Heart left ventricle (tissue), 16 donors: ENCODE results near the gene SIGLEC5. TPM values are rescaled to one million over a fixed set of nuclear protein-coding genes. Genes with fewer than 3 reads are reported as not detected.

ENCODE experiments used
- ATAC-seq, 4 donors: fragments of 200-7000 bp; cut with Tn5 transposase; one replicate each; pipeline ENCODE4 v1.9.1; 2020 to 2022; ENCODE audit warnings: moderate library complexity in 4 of 4, mild to moderate bottlenecking in 3 of 4, moderate number of reproducible peaks in 1 of 4
- DNase-seq, 5 donors: peaks; one replicate each; pipeline ENCODE4 v3.0.0-alpha.2; 2020
- H3K27ac ChIP-seq, 12 donors: fragments of 200-600 bp; sonication (generic) in 4 of 12; one replicate each; pipeline versions ENCODE4 v1.5.0 to v1.8.0; 2016 to 2022; ENCODE audit warnings: mild to moderate bottlenecking in 2 of 12
- H3K27me3 ChIP-seq, 9 donors: fragments of 200-600 bp; sonication (generic) in 2 of 9; one replicate each; pipeline versions ENCODE4 v1.5.1 to v1.8.0; 2016 to 2022; ENCODE audit warnings: mild to moderate bottlenecking in 3 of 9
- H3K36me3 ChIP-seq, 9 donors: fragments of 200-600 bp; sonication (generic) in 2 of 9; one replicate each; pipeline versions ENCODE4 v1.5.0 to v1.8.0; 2018 to 2022; ENCODE audit warnings: mild to moderate bottlenecking in 2 of 9
- H3K4me1 ChIP-seq, 12 donors: fragments of 200-600 bp; sonication (generic) in 4 of 12; one replicate each; pipeline versions ENCODE4 v1.5.0 to v1.8.0; 2016 to 2022; ENCODE audit warnings: mild to moderate bottlenecking in 3 of 12
- H3K4me3 ChIP-seq, 12 donors: fragments of 200-600 bp; sonication (generic) in 4 of 12; one replicate each; pipeline versions ENCODE4 v1.5.0 to v1.8.0; 2017 to 2022; ENCODE audit warnings: mild to moderate bottlenecking in 9 of 12, moderate library complexity in 4 of 12
- H3K9me3 ChIP-seq, 12 donors: fragments of 200-600 bp; sonication (generic) in 4 of 12; one replicate each; pipeline versions ENCODE4 v1.5.0 to v1.8.0; 2016 to 2022; ENCODE audit warnings: mild to moderate bottlenecking in 1 of 12
- CTCF ChIP-seq, 12 donors: fragments of 200-600 bp; sonication (generic) in 4 of 12; IDR thresholded peaks; one replicate each; pipeline versions ENCODE4 v1.5.0 to v1.8.0; 2018 to 2022; ENCODE audit warnings: antibody characterized with exemption in 12 of 12, mild to moderate bottlenecking in 5 of 12
- POLR2A ChIP-seq, 2 donors: fragments of 450-650 bp; IDR thresholded peaks; one replicate each; pipeline ENCODE4 v1.6.1; 2017; ENCODE audit warnings: antibody characterized with exemption in 2 of 2, mild to moderate bottlenecking in 2 of 2, moderate library complexity in 2 of 2
- WGBS, 4 donors: extraction: QIAGEN DNeasy Blood & Tissue Kit in 2 of 4; methylation state at CpG; one replicate each; pipeline versions ENCODE4 v1.1.5 to v1.1.7; 2013 to 2018; 5-methylcytosine and 5-hydroxymethylcytosine counted together
- intact Hi-C, 10 donors: fragments of 100-400 bp; cut with DNase I; formaldehyde crosslinking; loops; one replicate each; pipeline versions ENCODE4 v1.11.1 to v1.14.2; 2022
- polyA plus RNA-seq, 2 donors: library from polyadenylated mRNA; stranded (reverse); fragments of 200-250 nt; gene quantifications; one replicate each; pipeline ENCODE4 v1.2.3, GENCODE V29; 2013
- total RNA-seq, 9 donors: library from RNA; depleted of rRNA in 2 of 9; stranded (reverse); fragments of >200 nt in 2 of 9; fragmentation: NEBNext Ultra II Directional in 3 of 9; extraction: Animal tissue kit (Norgen Biotek cat#: 25700) in 3 of 9; gene quantifications; one replicate each; pipeline versions ENCODE4 v1.1.0 to v1.2.4, GENCODE V29; 2016 to 2023
- donor health status: ischemic (EF 13 %, LVEDD 7.1; RV severe dilation, severe dysfunction).
- donor health status: healthy with polysubstance abuse.
- donor health status: DM: no; HTN: yes; CAD: no.
- donor health status: DM: no; HTN: no; CAD: no.
- donor health status: ischemic (EF 25% LVEDD 6.9; RV normal size, moderate dysfunction).
- donor health status: ischemic (EF 25% LVEDD 5.7; RV mildly dilated, moderate dysfunction).
- donor health status: healthy.
- donor health status: DM: yes; HTN: yes; CAD: no.
- donor health status: ischemic (EF 35%, LVEDD 5.7; RV mildly dilated, moderate dysfunction).
- donor health status: nonischemic (EF 11% LVEDD 7.7; RV severe dilation, severe dysfunction).
- donor health status: DM: yes; HTN: yes; CAD: no.
- donor health status: PGD.
- donor health status: ischemic (EF 29% LVEDD 5.4; RV normal size, mild dysfunction).
- donor health status: nonischemic (EF 23%, LVEDD 6.1; RV moderate dilation, normal function).

The SIGLEC5 gene
- total and polyA plus RNA-seq, 11 donors, result 0.15 to 1.3 (median 0.22) TPM; not detected in 5

- intact Hi-C loops, result loop anchor here in 1 of 10 donors (10.0 kb wide), 1 partner anchor 475 kb away; no protein-coding TSS in a partner anchor
- Histone ChIP-seq H3K9me3 (peaks cover 0 to 30% (median 15%) of the 10 kb centered on the region in 12 donors), H3K4me1 (peaks cover 0 to 11% (median 8%) of the 10 kb centered on the region in 12 donors), H3K27ac (no peak overlapping the region), H3K4me3 (no peak overlapping the region), H3K36me3 (peaks cover 4 to 37% (median 29%) of the 10 kb centered on the region in 9 donors), H3K27me3 (no peaks in the 10 kb centered on the region)
- TF ChIP-seq CTCF (IDR thresholded peaks at IDR 0.05) (no peak), POLR2A (IDR thresholded peaks at IDR 0.05) (no peak)
- 97 to 99% (median 99%) methylated on average over 2 of the region's 2 CpGs for WGBS, 4 donors
- DNase-seq (no peak), ATAC-seq (no peak)
These were observed 40.7 kb downstream of the SIGLEC5 start for GRCh38 chr19:51589511-51589910.

GRCh38 chr19:51587264-51588191 is 42.7 kb downstream of the SIGLEC5 start:
- peaks cover 0 to 30% (median 15%) of the 10 kb centered on the region in 12 donors for H3K9me3 ChIP-seq
- TF ChIP-seq POLR2A (IDR thresholded peaks at IDR 0.05), result no peak
- TF ChIP-seq CTCF (IDR thresholded peaks at IDR 0.05), result no peak
- no peak overlapping the region for H3K4me3 ChIP-seq
- no peaks in the 10 kb centered on the region for H3K4me1 ChIP-seq
- H3K27me3 ChIP-seq, result no peaks in the 10 kb centered on the region
- ATAC-seq (no peak), DNase-seq (no peak)
- H3K36me3 ChIP-seq, result peaks cover 8 to 57% (median 48%) of the 10 kb centered on the region in 9 donors
- intact Hi-C loops, result loop anchor here in 1 of 10 donors (10.0 kb wide), 1 partner anchor 473 kb away; no protein-coding TSS in a partner anchor
- WGBS, 4 donors, result 97 to 99% (median 98%) methylated on average over 9 of the region's 9 CpGs
- no peak overlapping the region for H3K27ac ChIP-seq

GRCh38 chr19:51586799-51587198 is 43.4 kb downstream of the SIGLEC5 start:
- Histone ChIP-seq H3K27ac (no peak overlapping the region), H3K27me3 (no peaks in the 10 kb centered on the region), H3K4me1 (no peaks in the 10 kb centered on the region), H3K36me3 (peaks cover 8 to 64% (median 56%) of the 10 kb centered on the region in 9 donors), H3K9me3 (peaks cover 0 to 30% (median 15%) of the 10 kb centered on the region in 12 donors), H3K4me3 (no peak overlapping the region)
- WGBS, 4 donors, result 95 to 98% (median 97%) methylated on average over 4 of the region's 4 CpGs
- intact Hi-C loops, result loop anchor here in 1 of 10 donors (10.0 kb wide), 1 partner anchor 472 kb away; no protein-coding TSS in a partner anchor
- DNase-seq, result no peak
- no peak for ATAC-seq
- TF ChIP-seq POLR2A (IDR thresholded peaks at IDR 0.05), result no peak
- TF ChIP-seq CTCF (IDR thresholded peaks at IDR 0.05), result no peak

- H3K27me3 ChIP-seq, result no peaks in the 10 kb centered on the region
- intact Hi-C loops, result loop anchor here in 1 of 10 donors (10.0 kb wide), 1 partner anchor 471 kb away; no protein-coding TSS in a partner anchor
- no peak for ATAC-seq
- H3K4me1 ChIP-seq, result no peaks in the 10 kb centered on the region
- DNase-seq, result no peak
- WGBS, 4 donors, result 90 to 95% (median 94%) methylated on average over 1 of the region's 1 CpG
- H3K9me3 ChIP-seq, result peaks cover 0 to 30% (median 15%) of the 10 kb centered on the region in 12 donors
- H3K36me3 ChIP-seq, result peaks cover 8 to 70% (median 62%) of the 10 kb centered on the region in 9 donors
- no peak for TF ChIP-seq CTCF (IDR thresholded peaks at IDR 0.05)
- H3K27ac ChIP-seq, result no peak overlapping the region
- H3K4me3 ChIP-seq, result no peak overlapping the region
These were observed 44.0 kb downstream of the SIGLEC5 start for GRCh38 chr19:51586103-51586728.
